Progenitor cell of endocrine pancreas (in vitro differentiated cells): ENCODE measurements around the gene BTF3. TPM values are rescaled to one million over a fixed set of nuclear protein-coding genes. Genes with fewer than 3 reads are reported as not detected.
A peak's percentile ranks its signal among the peaks of the same experiment; 100 is the strongest.
"Not testable (repeated sequence)": the region's sequence is repeated elsewhere in the genome, so short reads cannot be mapped to it uniquely, and the experiment has no call there.

Experiments used
- DNase-seq: peaks from one replicate; pipeline ENCODE4 v3.0.0; 2021; ENCODE audit warnings: low spot score; ENCODE audit not compliant: unreplicated experiment
- H3K27ac Mint-ChIP-seq: 2 replicates; pipeline ENCODE4 v1.8.0; 2021; ENCODE audit warnings: mild to moderate bottlenecking, moderate library complexity, mixed read lengths
- H3K27me3 Mint-ChIP-seq: 2 replicates; pipeline ENCODE4 v1.8.0; 2021; ENCODE audit warnings: mixed read lengths
- H3K36me3 Mint-ChIP-seq: 2 replicates; pipeline ENCODE4 v1.8.0; 2022; ENCODE audit warnings: mixed read lengths; ENCODE audit not compliant: insufficient read depth
- H3K4me1 Mint-ChIP-seq: 2 replicates; pipeline ENCODE4 v1.8.0; 2021; ENCODE audit warnings: low read depth, mixed read lengths
- H3K4me3 Mint-ChIP-seq: 2 replicates; pipeline ENCODE4 v1.8.0; 2021; ENCODE audit warnings: low read depth, mild to moderate bottlenecking, moderate library complexity, mixed read lengths
- H3K9me3 Mint-ChIP-seq: 2 replicates; pipeline ENCODE4 v1.8.0; 2021; ENCODE audit warnings: low read depth, mixed read lengths
- CTCF ChIP-seq: fragments of 200-600 bp; sonication (generic); IDR thresholded peaks from one replicate; pipeline ENCODE4 v1.5.0; 2021; ENCODE audit warnings: antibody characterized with exemption, mild to moderate bottlenecking; ENCODE audit not compliant: unreplicated experiment
- total RNA-seq: library from RNA; stranded (reverse); gene quantifications from 2 replicates; pipeline ENCODE4 v1.2.1, GENCODE V29; 2021

BTF3 gene
- total RNA-seq, 1 donor from 2014 or later = 589 TPM

DNA sequence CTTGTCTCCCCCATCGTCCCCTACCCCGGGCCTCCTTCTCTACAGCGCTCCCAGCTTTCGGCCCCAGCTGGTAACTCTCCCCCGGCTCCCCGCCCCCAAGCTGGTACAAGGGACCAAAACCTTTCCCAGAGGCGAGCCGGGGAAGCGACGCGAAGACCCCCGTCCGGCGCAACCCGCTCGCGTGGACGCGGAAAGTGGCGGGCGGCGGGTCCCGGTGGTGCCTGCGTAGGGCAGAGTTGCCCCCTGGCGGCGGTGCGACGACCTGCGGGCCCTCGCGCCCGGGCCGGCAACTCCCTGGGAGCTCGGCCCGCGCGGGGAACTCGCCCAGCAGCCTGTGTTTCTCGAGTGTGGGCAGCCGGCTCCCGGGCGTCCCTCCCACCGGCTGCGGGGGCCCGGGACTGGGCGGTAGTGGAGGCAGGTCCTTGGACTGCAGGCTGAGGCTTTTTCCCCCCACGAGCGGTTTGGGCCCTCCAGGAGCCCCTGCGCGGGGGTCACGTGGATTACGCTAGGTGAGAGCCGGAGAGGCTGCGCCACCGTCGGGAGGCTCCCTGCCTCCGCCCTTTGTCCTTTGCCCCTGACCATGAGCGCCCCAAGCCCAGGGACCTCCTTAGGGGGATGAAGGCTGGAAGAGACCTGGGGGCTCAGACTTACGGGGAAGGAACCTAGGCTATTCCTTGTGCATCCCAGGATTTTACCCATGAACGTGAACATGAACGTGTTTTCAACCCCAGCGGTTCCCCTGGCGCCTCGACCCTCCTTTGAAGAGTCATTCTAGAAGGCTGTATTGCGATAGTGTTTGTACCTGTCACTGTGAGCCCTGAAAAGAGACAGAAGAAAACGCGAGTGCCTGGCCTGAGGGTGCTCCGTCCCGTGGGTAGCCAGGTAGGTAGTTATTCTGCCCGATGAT lies 46.8 kb upstream of the BTF3 start:
- Mint-ChIP-seq H3K4me1 (peaks cover 4% of the 10 kb centered on the region), H3K27me3 (peaks cover 71% of the 10 kb centered on the region), H3K4me3 (no peak overlapping the region), H3K9me3 (no peaks in the 10 kb centered on the region), H3K36me3 (no peaks in the 10 kb centered on the region), H3K27ac (no peak overlapping the region)
- peak; percentile 94 for TF ChIP-seq CTCF
- peak; percentile 74 for DNase-seq

DNA sequence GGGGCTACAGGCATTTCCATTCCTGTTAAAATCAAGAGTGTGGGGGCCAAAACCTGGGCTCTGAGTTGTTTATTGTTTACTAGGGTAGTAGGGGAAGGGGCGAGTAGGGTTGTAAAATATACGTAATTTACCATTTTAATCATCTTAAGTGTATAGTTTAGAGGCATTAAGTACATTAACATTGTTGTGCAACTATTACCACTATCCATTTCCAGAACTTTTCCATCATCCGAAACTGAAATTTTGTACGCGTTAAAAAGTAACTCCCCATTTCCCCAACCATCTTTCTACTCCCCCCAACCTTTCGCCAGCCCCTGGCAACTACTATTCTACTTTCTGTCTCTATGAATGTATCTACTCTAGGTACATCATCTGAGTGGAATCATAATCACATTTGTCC lies 46.0 kb upstream of the BTF3 start:
- Mint-ChIP-seq H3K4me1 (peaks cover 4% of the 10 kb centered on the region), H3K27ac (no peak overlapping the region), H3K36me3 (no peaks in the 10 kb centered on the region), H3K4me3 (no peak overlapping the region), H3K9me3 (no peaks in the 10 kb centered on the region), H3K27me3 (peaks cover 66% of the 10 kb centered on the region)
- TF ChIP-seq CTCF = no peak
- no peak for DNase-seq

DNA sequence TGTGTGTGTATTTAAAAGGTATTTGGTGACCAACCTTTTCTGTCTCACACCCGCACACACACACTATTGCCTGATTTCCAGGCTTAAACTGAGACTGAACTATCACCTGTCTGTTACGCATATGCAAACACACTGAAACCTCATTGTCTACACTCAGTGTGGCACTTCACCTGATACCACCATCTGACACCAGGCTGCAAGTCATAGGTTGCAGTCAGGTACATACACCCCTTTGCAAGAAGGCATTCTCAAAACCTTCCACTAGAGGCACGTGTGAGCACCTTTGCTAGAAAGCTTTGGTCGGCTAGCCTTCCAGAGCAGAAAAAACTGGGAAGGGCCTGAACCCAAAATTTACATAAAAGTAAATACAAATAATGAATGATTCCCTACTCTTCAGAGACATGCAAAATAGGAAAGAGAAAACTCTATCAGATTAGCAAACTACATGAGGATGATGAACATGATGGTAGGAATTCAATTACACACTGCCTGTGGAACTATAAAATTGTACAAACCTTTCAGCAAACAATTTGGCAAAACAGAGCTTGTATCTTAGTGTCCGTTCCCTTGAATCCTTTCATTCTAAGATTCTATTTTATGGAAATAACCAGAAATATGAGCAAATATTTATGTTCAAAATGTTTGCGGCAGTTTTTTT lies 43.7 kb upstream of the BTF3 start:
- H3K27me3 Mint-ChIP-seq = peaks cover 49% of the 10 kb centered on the region
- peaks cover 3% of the 10 kb centered on the region for H3K4me1 Mint-ChIP-seq
- H3K36me3 Mint-ChIP-seq = no peaks in the 10 kb centered on the region
- H3K27ac Mint-ChIP-seq = no peak overlapping the region
- DNase-seq = peak; percentile 43
- peak; percentile 78 for TF ChIP-seq CTCF
- H3K4me3 Mint-ChIP-seq = no peak overlapping the region
- H3K9me3 Mint-ChIP-seq = no peaks in the 10 kb centered on the region

DNA sequence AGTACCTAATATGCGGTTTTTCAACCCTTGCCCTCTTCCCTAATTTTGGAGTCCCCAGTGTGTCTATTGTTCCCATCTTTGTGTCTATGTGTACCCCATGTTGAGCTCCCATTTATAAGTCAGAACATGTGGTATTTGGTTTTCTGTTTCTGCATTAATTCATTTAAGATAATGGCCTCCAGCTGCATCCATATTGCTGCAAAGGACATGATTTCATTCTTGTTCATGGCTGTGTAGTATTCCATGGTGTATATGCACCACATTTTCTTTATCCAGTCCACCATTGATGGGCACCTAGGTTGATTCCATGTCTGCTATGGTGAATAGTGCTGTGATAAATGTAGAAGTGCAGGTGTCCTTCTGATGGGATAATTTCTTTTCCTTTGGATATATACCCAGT lies 41.8 kb upstream of the BTF3 start:
- H3K9me3 Mint-ChIP-seq, H3K27ac Mint-ChIP-seq, H3K4me3 Mint-ChIP-seq, H3K4me1 Mint-ChIP-seq, DNase-seq, H3K36me3 Mint-ChIP-seq: not testable (repeated sequence)
- H3K27me3 Mint-ChIP-seq = peaks cover 32% of the 10 kb centered on the region

GRCh38 chr5:73459366-73459765 lies 38.9 kb upstream of the BTF3 start:
- no peak for TF ChIP-seq CTCF
- Mint-ChIP-seq H3K4me1 (peaks cover under 1% of the 10 kb centered on the region), H3K27ac (no peak overlapping the region), H3K27me3 (peaks cover 6% of the 10 kb centered on the region), H3K4me3 (no peak overlapping the region), H3K9me3 (no peaks in the 10 kb centered on the region), H3K36me3 (no peaks in the 10 kb centered on the region)
- no peak for DNase-seq
